Vagina (tissue), 2 donors: ENCODE results near the gene RDH8. TPM values are rescaled to one million over a fixed set of nuclear protein-coding genes. Genes with fewer than 3 reads are reported as not detected.

Experiments used
- DNase-seq, 2 donors: peaks; one replicate each; pipeline ENCODE4 v3.0.0-alpha.2; 2017; ENCODE audit errors: extremely low spot score in 2 of 2
- H3K27ac ChIP-seq: fragments of 200-600 bp; sonication (generic); one replicate; pipeline ENCODE4 v1.5.1; 2019
- H3K27me3 ChIP-seq: fragments of 200-600 bp; sonication (generic); one replicate; pipeline ENCODE4 v1.5.1; 2019
- H3K36me3 ChIP-seq, 2 donors: fragments of 200-600 bp; sonication (generic); one replicate each; pipeline ENCODE4 v1.5.1; 2017 to 2019
- H3K4me1 ChIP-seq: fragments of 200-600 bp; sonication (generic); one replicate; pipeline ENCODE4 v1.5.1; 2019
- H3K4me3 ChIP-seq, 2 donors: fragments of 200-600 bp; sonication (generic); 1 replicate in 1 of 2; 2 replicates in 1 of 2; pipeline ENCODE4 v1.5.1; 2016 to 2019
- H3K9me3 ChIP-seq: fragments of 200-600 bp; sonication (generic); one replicate; pipeline ENCODE4 v1.5.1; 2019
- CTCF ChIP-seq, 3 experiments: fragments of 450-650 bp in 2 of 3; fragments of 200-600 bp in 1 of 3; sonication (generic) in 1 of 3; IDR thresholded peaks; one replicate each; pipeline ENCODE4 v1.5.1; 2017 to 2019; ENCODE audit warnings: antibody characterized with exemption in 3 of 3, mild to moderate bottlenecking in 2 of 3, moderate library complexity in 2 of 3
- POLR2A ChIP-seq, 2 donors: fragments of 450-650 bp; IDR thresholded peaks; one replicate each; pipeline ENCODE4 v1.6.1; 2017; ENCODE audit warnings: antibody characterized with exemption in 2 of 2, mild to moderate bottlenecking in 2 of 2, moderate library complexity in 2 of 2
- POLR2AphosphoS5 ChIP-seq, 2 donors: sonication (generic); formaldehyde crosslinking; IDR thresholded peaks; one replicate each; pipeline ENCODE4 v1.9.0; 2017; ENCODE audit warnings: antibody characterized with exemption in 2 of 2, mild to moderate bottlenecking in 2 of 2, low read depth in 1 of 2; ENCODE audit not compliant: insufficient read depth in 1 of 2
- intact Hi-C: fragments of 100-400 bp; cut with DNase I; formaldehyde crosslinking; loops from one replicate; pipeline ENCODE4 v1.15.1; 2023
- total RNA-seq: library from RNA; depleted of rRNA; stranded (reverse); fragments of >200 nt; gene quantifications from one replicate; pipeline ENCODE4 v1.2.3, GENCODE V29; 2016

RDH8 gene
- total RNA-seq, 1 donor from 2014 or later: not detected

- Histone ChIP-seq H3K4me3 (peak overlapping the region in 1 of 2 donors; percentile 47), H3K9me3 (no peaks in the 10 kb centered on the region), H3K27me3 (no peaks in the 10 kb centered on the region), H3K27ac (peak overlapping the region; percentile 92), H3K4me1 (peaks cover 76% of the 10 kb centered on the region), H3K36me3 (no peaks in the 10 kb centered on the region)
- intact Hi-C loops: no loop called here
- no peak for TF ChIP-seq POLR2AphosphoS5 (IDR thresholded peaks at IDR 0.05; ENCODE audit: insufficient read depth in 1 of 2, low read depth in 1 of 2)
- no peak for TF ChIP-seq CTCF (IDR thresholded peaks at IDR 0.05)
- no peak for TF ChIP-seq POLR2A (IDR thresholded peaks at IDR 0.05)
- DNase-seq: no peak
Measured at GRCh38 chr19:10008184-10008765, 5.0 kb upstream of the RDH8 start.

GRCh38 chr19:10009714-10010224, 3.5 kb upstream of the RDH8 start:
- TF ChIP-seq POLR2AphosphoS5 (IDR thresholded peaks at IDR 0.05; ENCODE audit: insufficient read depth in 1 of 2, low read depth in 1 of 2) (no peak), POLR2A (IDR thresholded peaks at IDR 0.05) (no peak), CTCF (IDR thresholded peaks at IDR 0.05) (no peak)

GRCh38 chr19:10010247-10010691, 3.0 kb upstream of the RDH8 start, which contains the start of gene COL5A3:
Gene COL5A3, minus strand, starts transcription at chr19:10010504. Its CDS starts 119 bp downstream, at chr19:10010385.
- intact Hi-C loops: no loop called here

More at GRCh38 chr19:10009714-10010224, 3.5 kb upstream of the RDH8 start:
- Histone ChIP-seq H3K27me3 (no peaks in the 10 kb centered on the region), H3K36me3 (no peaks in the 10 kb centered on the region), H3K4me1 (peaks cover 72% of the 10 kb centered on the region), H3K9me3 (no peaks in the 10 kb centered on the region), H3K27ac (peak overlapping the region; percentile 92), H3K4me3 (peak overlapping the region; percentile 47 to 49)
- no peak for DNase-seq
- intact Hi-C loops: no loop called here

GRCh38 chr19:10010939-10011338, 2.3 kb upstream of the RDH8 start:
- Histone ChIP-seq H3K27me3 (no peaks in the 10 kb centered on the region), H3K4me1 (peaks cover 60% of the 10 kb centered on the region), H3K36me3 (no peaks in the 10 kb centered on the region), H3K27ac (peak overlapping the region; percentile 92), H3K9me3 (no peaks in the 10 kb centered on the region), H3K4me3 (peak overlapping the region in 1 of 2 donors; percentile 49)
- intact Hi-C loops: no loop called here
- no peak for DNase-seq
- no peak for TF ChIP-seq POLR2AphosphoS5 (IDR thresholded peaks at IDR 0.05; ENCODE audit: insufficient read depth in 1 of 2, low read depth in 1 of 2)
- no peak for TF ChIP-seq POLR2A (IDR thresholded peaks at IDR 0.05)
- no peak for TF ChIP-seq CTCF (IDR thresholded peaks at IDR 0.05)

More at GRCh38 chr19:10010247-10010691, 3.0 kb upstream of the RDH8 start, which contains the start of gene COL5A3:
- H3K9me3 ChIP-seq: no peaks in the 10 kb centered on the region
- peaks cover 67% of the 10 kb centered on the region for H3K4me1 ChIP-seq
- peak in 1 of 2 donors; percentile 13 for TF ChIP-seq POLR2A (IDR thresholded peaks at IDR 0.05)
- TF ChIP-seq CTCF (IDR thresholded peaks at IDR 0.05): no peak
- peak in 1 of 2 donors; percentile 72 for TF ChIP-seq POLR2AphosphoS5 (IDR thresholded peaks at IDR 0.05; ENCODE audit: insufficient read depth in 1 of 2, low read depth in 1 of 2)
- DNase-seq: no peak
- H3K27me3 ChIP-seq: no peaks in the 10 kb centered on the region
- no peaks in the 10 kb centered on the region for H3K36me3 ChIP-seq
- H3K4me3 ChIP-seq: peak within 1 kb of the TSS; percentile 47 to 49
- H3K27ac ChIP-seq: peak within 1 kb of the TSS; percentile 92

- H3K4me1 ChIP-seq: peaks cover 50% of the 10 kb centered on the region
- no peak overlapping the region for H3K27ac ChIP-seq
Measured at GRCh38 chr19:10011974-10012373, 1.3 kb upstream of the RDH8 start.

More at GRCh38 chr19:10011974-10012373, 1.3 kb upstream of the RDH8 start:
- no peak for DNase-seq
- H3K27me3 ChIP-seq: no peaks in the 10 kb centered on the region
- no peaks in the 10 kb centered on the region for H3K9me3 ChIP-seq
- TF ChIP-seq POLR2AphosphoS5 (IDR thresholded peaks at IDR 0.05; ENCODE audit: insufficient read depth in 1 of 2, low read depth in 1 of 2): no peak
- TF ChIP-seq CTCF (IDR thresholded peaks at IDR 0.05): no peak
- TF ChIP-seq POLR2A (IDR thresholded peaks at IDR 0.05): no peak
- intact Hi-C loops: no loop called here
- H3K36me3 ChIP-seq: no peaks in the 10 kb centered on the region
- H3K4me3 ChIP-seq: no peak overlapping the region
